ENCODE data around the gene DMBT1.

- TF ChIP-seq CTCF (IDR thresholded peaks at IDR 0.05; ENCODE audit: low read depth, low read length) (no peak), POLR2A (IDR thresholded peaks at IDR 0.05; ENCODE audit: extremely low read depth, insufficient read length) (no peak), MAX (IDR thresholded peaks at IDR 0.05; ENCODE audit: low read depth, low read length) (no peak)
Measured at GRCh38 chr10:122656741-122657140, 96.2 kb downstream of the DMBT1 start.

Data from NB4 (cell line).